CD4-positive, alpha-beta T cell treated with Interleukin-12 subunit alpha and Interleukin-12 subunit beta, for 1 hour (primary cell): ENCODE results near the gene C2CD2L.
"Not testable (repeated sequence)": the region's sequence is repeated elsewhere in the genome, so short reads cannot be mapped to it uniquely, and the experiment has no call there.

ENCODE experiments used
- DNase-seq: peaks from one replicate; pipeline ENCODE4 v3.0.0-alpha.2; 2020

Gene C2CD2L

GRCh38 chr11:119153049-119153818 lies 46.1 kb downstream of the C2CD2L start:
- no peak for DNase-seq

GRCh38 chr11:119154178-119154577 lies 47.0 kb downstream of the C2CD2L start:
- DNase-seq, result no peak

GRCh38 chr11:119155733-119156492 lies 48.8 kb downstream of the C2CD2L start:
- DNase-seq, result no peak

- no peak for DNase-seq
Measured at GRCh38 chr11:119156496-119156895, 49.4 kb downstream of the C2CD2L start.

- DNase-seq, result no peak
Measured at GRCh38 chr11:119157063-119157462, 49.9 kb downstream of the C2CD2L start.

GRCh38 chr11:119158467-119158866 lies 51.3 kb downstream of the C2CD2L start:
- no peak for DNase-seq

GRCh38 chr11:119160151-119160550 lies 53.0 kb downstream of the C2CD2L start:
- DNase-seq, result no peak

- no peak for DNase-seq
Measured at GRCh38 chr11:119161871-119162270, 54.7 kb downstream of the C2CD2L start.

- no peak for DNase-seq
Measured at GRCh38 chr11:119166368-119167076, 59.4 kb downstream of the C2CD2L start.

- not testable (repeated sequence) for DNase-seq
Measured at GRCh38 chr11:119167077-119167458, 59.9 kb downstream of the C2CD2L start.

- DNase-seq, result no peak
Measured at GRCh38 chr11:119167933-119168332, 60.8 kb downstream of the C2CD2L start.
